GM12878 (cell line): ENCODE measurements around the gene SLC1A5. TPM values are rescaled to one million over a fixed set of nuclear protein-coding genes. Genes with fewer than 3 reads are reported as not detected.
A peak's percentile ranks its signal among the peaks of the same experiment; 100 is the strongest.

Experiments used
- ATAC-seq: fragments of 200-7000 bp; cut with Tn5 transposase; 3 replicates; pipeline ENCODE4 v1.9.1; 2020; ENCODE audit warnings: mild to moderate bottlenecking, moderate library complexity
- BruUV-seq: library from RNA; stranded (reverse); fragments of 400-500 nt; replicated peaks from 2 replicates; lab custom pipeline; 2021; lab: Mats Ljungman, UMichigan
- CTCF ChIA-PET: fragments of 300-600 bp; sonication (Branson Sonifier 250); formaldehyde crosslinking; extraction: SDS; loops from one replicate; lab custom pipeline; 2021; ENCODE audit warnings: inconsistent platforms; lab: Yijun Ruan, JAX
- POLR2A ChIA-PET: fragments of 350-600 bp; formaldehyde crosslinking; extraction: SDS; loops from one replicate; lab custom pipeline; 2021; ENCODE audit warnings: inconsistent platforms; lab: Charles Lee
- RAD21 ChIA-PET: fragments of 300-600 bp; sonication (Branson Sonifier 250); formaldehyde crosslinking; loops from one replicate; lab custom pipeline; 2023; ENCODE audit warnings: antibody characterized with exemption; ENCODE audit not compliant: unreplicated experiment; lab: Charles Lee
- SMC1A ChIA-PET: fragments of 300-600 bp; sonication (Branson Sonifier 250); formaldehyde crosslinking; loops from one replicate; lab custom pipeline; 2023; ENCODE audit not compliant: unreplicated experiment, uncharacterized antibody; lab: Charles Lee
- DNase-seq: peaks from one replicate; pipeline ENCODE4 v3.0.0-alpha.2; 2011; ENCODE audit warnings: low read depth, low spot score
- FAIRE-seq: peaks from 3 replicates; lab custom pipeline; 2011; peaks lifted over from hg19 to GRCh38; lab: Jason Lieb, UNC
- H2AFZ ChIP-seq: 2 replicates; pipeline ENCODE4 v1.6.0; 2011; ENCODE audit warnings: low read depth, low read length, control low read depth; ENCODE audit not compliant: control insufficient read depth
- H3K27ac ChIP-seq: 2 replicates; pipeline ENCODE4 v1.5.1; 2011; ENCODE audit warnings: control low read depth; ENCODE audit not compliant: control insufficient read depth, insufficient read depth
- H3K27me3 ChIP-seq, 2 experiments: replicated peaks in 1 of 2; 2 replicates each; pipeline versions ENCODE4 v1.6.0 to v1.6.1; 2011; ENCODE audit warnings: low read length in 1 of 2; ENCODE audit not compliant: control insufficient read depth in 2 of 2, insufficient read depth in 2 of 2
- H3K36me3 ChIP-seq, 2 experiments: 2 replicates each; pipeline ENCODE4 v1.5.1; 2011; ENCODE audit warnings: low read length in 1 of 2; ENCODE audit not compliant: control insufficient read depth in 2 of 2, insufficient read depth in 2 of 2
- H3K4me1 ChIP-seq: 2 replicates; pipeline ENCODE4 v1.6.1; 2011; ENCODE audit warnings: mild to moderate bottlenecking, low read length, moderate library complexity, mixed read lengths; ENCODE audit not compliant: control insufficient read depth, insufficient read depth
- H3K4me2 ChIP-seq: 2 replicates; pipeline ENCODE4 v1.6.0; 2011; ENCODE audit warnings: control low read depth; ENCODE audit not compliant: control insufficient read depth, insufficient read depth
- H3K4me3 ChIP-seq: fragments of 200-600 bp; sonication (generic); 2 replicates; pipeline ENCODE4 v1.5.1; 2016
- H3K79me2 ChIP-seq: 2 replicates; pipeline ENCODE4 v1.6.0; 2011; ENCODE audit warnings: low read length; ENCODE audit not compliant: control insufficient read depth, insufficient read depth
- H3K9ac ChIP-seq: 2 replicates; pipeline ENCODE4 v1.8.0; 2011; ENCODE audit warnings: low read length, control low read depth, mixed read lengths; ENCODE audit not compliant: control insufficient read depth, insufficient read depth
- H3K9me3 ChIP-seq: replicated peaks from 3 replicates; pipeline ENCODE4 v1.5.1; 2011; ENCODE audit warnings: mild to moderate bottlenecking, low read length; ENCODE audit not compliant: control insufficient read depth, insufficient read depth
- H4K20me1 ChIP-seq: 2 replicates; pipeline ENCODE4 v1.6.0; 2011; ENCODE audit not compliant: control insufficient read depth, insufficient read depth
- ATF3 ChIP-seq: IDR thresholded peaks from 2 replicates; pipeline ENCODE4 v1.6.1; 2011; ENCODE audit warnings: low read depth, mild to moderate bottlenecking, low read length, moderate library complexity, borderline replicate concordance; ENCODE audit errors: extremely low read depth
- BCL3 ChIP-seq: IDR thresholded peaks from 2 replicates; pipeline ENCODE4 v1.6.1; 2011; ENCODE audit warnings: borderline replicate concordance, low read depth, mild to moderate bottlenecking, moderate library complexity, low read length; ENCODE audit not compliant: insufficient read depth, poor library complexity, severe bottlenecking
- BHLHE40 ChIP-seq, 2 experiments: fragments of 450-650 bp in 1 of 2; IDR thresholded peaks; 2 replicates each; pipeline ENCODE4 v1.6.1; 2011 to 2017; ENCODE audit warnings: low read depth in 2 of 2, borderline replicate concordance in 1 of 2, improper control_type of control experiment in 1 of 2, low read length in 1 of 2, mild to moderate bottlenecking in 1 of 2
- RAD51 ChIP-seq: fragments of 450-650 bp; IDR thresholded peaks from 2 replicates; pipeline ENCODE4 v1.6.1; 2016; ENCODE audit warnings: moderate library complexity, mild to moderate bottlenecking, inconsistent platforms
- USF1 ChIP-seq: IDR thresholded peaks from 2 replicates; pipeline ENCODE4 v1.6.1; 2011; ENCODE audit warnings: borderline replicate concordance, low read depth, mild to moderate bottlenecking, moderate library complexity, mixed read lengths, low read length; ENCODE audit not compliant: insufficient read depth; ENCODE audit errors: extremely low read length
- WGBS: methylation state at CpG from one replicate; pipeline ENCODE4 v1.1.6; 2016; ENCODE audit warnings: low lambda C conversion rate; ENCODE audit not compliant: insufficient replicate concordance, insufficient coverage; ENCODE audit errors: missing lambda C conversion rate; 5-methylcytosine and 5-hydroxymethylcytosine counted together
- in situ Hi-C: fragments of 300-500 bp; cut with MboI; formaldehyde crosslinking; loops from 9 replicates; pipeline ENCODE4 v1.14.3; 2018; ENCODE audit warnings: mixed read lengths
- intact Hi-C: fragments of 100-400 bp; cut with micrococcal nuclease; formaldehyde crosslinking; loops from one replicate; pipeline ENCODE4 v1.14.2; 2022; ENCODE audit not compliant: unreplicated experiment
- polyA plus RNA-seq, 11 experiments: library from polyadenylated mRNA; depleted of rRNA in 4 of 11; unstranded in 6 of 11; stranded (reverse) in 5 of 11; fragments of >200 nt; fragmentation: Nextera tagmentation in 4 of 11; fragmentation: Illumina TruSeq in 1 of 11; extraction: Ambion mirVana in 4 of 11; extraction: Trizol in 1 of 11; gene quantifications; 1 replicate in 1 of 11; 2 replicates in 10 of 11; pipeline versions ENCODE4 v1.2.1 to v1.2.3, GENCODE V29; 2011 to 2016; ENCODE audit warnings: inconsistent platforms in 2 of 11, missing spikeins in 2 of 11, low read depth in 1 of 11
- total RNA-seq, 4 experiments: library from RNA; depleted of rRNA in 3 of 4; stranded (reverse); fragments of >200 nt in 3 of 4; fragmentation: Illumina TruSeq in 1 of 4; extraction: Trizol in 1 of 4; gene quantifications; 2 replicates each; pipeline versions ENCODE4 v1.2.1 to v1.2.3, GENCODE V29; 2013 to 2021

The SLC1A5 gene
- total and polyA plus RNA-seq, 10 of the 15 experiments (the other 5 are each of a cell fraction or from before 2014, with no cell fraction given): 9.1 to 129 (median 60.9) TPM

GRCh38 chr19:46787331-46788261 lies 798 bp downstream of the SLC1A5 start (continued):
- peak; percentile 68 for TF ChIP-seq USF1
- peak in 1 of 2 experiments; percentile 35; a peak in 1 of 4 replicates for TF ChIP-seq BHLHE40 (IDR thresholded peaks at IDR 0.05; ENCODE audit: borderline replicate concordance in 1 of 2, low read depth in 2 of 2, low read length in 1 of 2)

- Histone ChIP-seq H3K27ac (peak overlapping the region; percentile 94), H3K79me2 (peaks cover 62% of the 10 kb centered on the region), H3K9me3 (no peaks in the 10 kb centered on the region; the same call in 2 of the 3 replicates), H4K20me1 (no peaks in the 10 kb centered on the region; the same call in 1 of the 2 replicates), H3K4me1 (0 out of 2 replicates have a peak, but pooled peaks cover 7% of the 10 kb centered on the region), H2AFZ (0 out of 2 replicates have a peak overlapping the region, but pooled peaks have one; percentile 30), H3K27me3 (no peaks in the 10 kb centered on the region), H3K4me3 (peak overlapping the region; percentile 100), H3K36me3 (peaks cover 4 to 10% of the 10 kb centered on the region in 2 experiments; a peak in 3 of 4 replicates), H3K9ac (peak overlapping the region; percentile 65), H3K4me2 (peak overlapping the region; percentile 81)
- intact Hi-C loops (loop anchor here (5.0 kb wide), 1 partner anchor 35 kb away; no protein-coding TSS in a partner anchor), in situ Hi-C loops (no loop called here)
- POLR2A ChIA-PET: interaction anchor here (3.1 kb wide), 1 partner anchor 37 kb away, joined by 13 read pairs; no protein-coding TSS in a partner anchor
- DNase-seq: no peak
- TF ChIP-seq RAD51: peak; percentile 43; the same call in 1 of the 2 replicates
- TF ChIP-seq ATF3: peak; percentile 16; the same call in 1 of the 2 replicates
- no peak for TF ChIP-seq BCL3
- no peak for FAIRE-seq
- RAD21 ChIA-PET: no interaction called here
- ATAC-seq: no peak
- 2% methylated on average over 5 of the region's 5 CpGs for WGBS
- CTCF ChIA-PET: interaction anchor here (1.8 to 3.4 kb wide), 4 partner anchors 21 to 38 kb away, joined by 4 to 21 read pairs (median 11); no protein-coding TSS in a partner anchor
- SMC1A ChIA-PET: interaction anchor here (1.2 kb wide), 1 partner anchor 35 kb away, joined by 7 read pairs; no protein-coding TSS in a partner anchor
- BruUV-seq: no TSS peak
Measured at GRCh38 chr19:46787040-46787330, 1.4 kb downstream of the SLC1A5 start.
